Common myeloid progenitor, CD34-positive (primary cell): ENCODE data around the gene PLXNB2.
A peak's percentile ranks its signal among the peaks of the same experiment; 100 is the strongest.
"Not testable (repeated sequence)": the region's sequence is repeated elsewhere in the genome, so short reads cannot be mapped to it uniquely, and the experiment has no call there.

Experiments used
- CTCF ChIA-PET: fragments of 350-600 bp; sonication (Branson Sonifier 250); formaldehyde crosslinking; loops from one replicate; lab custom pipeline; 2021; ENCODE audit warnings: antibody characterized with exemption; lab: Charles Lee
- POLR2A ChIA-PET: fragments of 350-600 bp; sonication (Branson Sonifier 250); formaldehyde crosslinking; loops from one replicate; lab custom pipeline; 2021; ENCODE audit warnings: antibody characterized with exemption; lab: Charles Lee
- DNase-seq, 3 donors: peaks; one replicate each; pipeline versions ENCODE4 v3.0.0 to v3.0.0-alpha.2; 2013
- H3K27ac ChIP-seq, 2 experiments: 1 replicate in 1 of 2; 2 replicates in 1 of 2; pipeline ENCODE4 v1.7.0; 2013; ENCODE audit warnings: inconsistent platforms in 2 of 2, low read length in 2 of 2, mild to moderate bottlenecking in 2 of 2, low read depth in 1 of 2, moderate library complexity in 1 of 2; ENCODE audit not compliant: severe bottlenecking in 2 of 2, insufficient read depth in 1 of 2, poor library complexity in 1 of 2
- H3K27me3 ChIP-seq, 5 experiments: replicated peaks in 2 of 5; 1 replicate in 3 of 5; 2 replicates in 2 of 5; pipeline versions ENCODE4 v1.6.1 to v1.7.0; 2013; ENCODE audit warnings: low read length in 4 of 5, mild to moderate bottlenecking in 2 of 5, moderate library complexity in 2 of 5, inconsistent platforms in 1 of 5; ENCODE audit not compliant: insufficient read depth in 5 of 5, control insufficient read depth in 4 of 5
- H3K36me3 ChIP-seq, 4 experiments: 1 replicate in 2 of 4; 2 replicates in 2 of 4; pipeline versions ENCODE4 v1.6.1 to v1.7.0; 2013; ENCODE audit warnings: low read length in 3 of 4, control low read depth in 1 of 4, mild to moderate bottlenecking in 1 of 4; ENCODE audit not compliant: control insufficient read depth in 4 of 4, insufficient read depth in 4 of 4
- H3K4me1 ChIP-seq, 4 experiments: 1 replicate in 3 of 4; 2 replicates in 1 of 4; pipeline versions ENCODE4 v1.6.1 to v1.7.1; 2013; ENCODE audit warnings: low read length in 3 of 4, mild to moderate bottlenecking in 3 of 4, control low read depth in 1 of 4, inconsistent platforms in 1 of 4, moderate library complexity in 1 of 4; ENCODE audit not compliant: control insufficient read depth in 4 of 4, insufficient read depth in 4 of 4; ENCODE audit errors: control extremely low read depth in 1 of 4
- H3K4me3 ChIP-seq, 7 experiments: 1 replicate in 4 of 7; 2 replicates in 3 of 7; pipeline versions ENCODE4 v1.5.1 to v1.7.0; 2013; ENCODE audit warnings: mild to moderate bottlenecking in 7 of 7, low read length in 6 of 7, moderate library complexity in 6 of 7, inconsistent platforms in 2 of 7, low read depth in 2 of 7, control low read depth in 1 of 7; ENCODE audit not compliant: insufficient read depth in 4 of 7, control insufficient read depth in 1 of 7; ENCODE audit errors: extremely low read depth in 1 of 7
- H3K9me3 ChIP-seq, 5 experiments: 1 replicate in 4 of 5; 2 replicates in 1 of 5; pipeline versions ENCODE4 v1.6.1 to v1.7.1; 2013; ENCODE audit warnings: low read length in 4 of 5, mild to moderate bottlenecking in 2 of 5, inconsistent platforms in 1 of 5, low read depth in 1 of 5, moderate library complexity in 1 of 5; ENCODE audit not compliant: control insufficient read depth in 4 of 5, insufficient read depth in 2 of 5; ENCODE audit errors: control extremely low read depth in 1 of 5
- WGBS: methylation state at CpG from one replicate; pipeline ENCODE4 v1.1.5; 2013; ENCODE audit not compliant: insufficient coverage; 5-methylcytosine and 5-hydroxymethylcytosine counted together

PLXNB2 gene

GRCh38 chr22:50277761-50278160, 29.7 kb downstream of the PLXNB2 start:
- ChIA-PET CTCF (interaction anchor here (3.0 to 6.5 kb wide), 3 partner anchors 26 to 64 kb away, joined by 11 to 120 read pairs (median 30); partner anchors contain the start of genes DENND6B and HDAC10), POLR2A (no interaction called here)
- WGBS, result 90% methylated on average over 23 of the region's 25 CpGs

GRCh38 chr22:50276143-50276542, 31.3 kb downstream of the PLXNB2 start:
- ChIA-PET POLR2A (interaction anchor here (0.7 to 1.5 kb wide), 3 partner anchors 12 to 66 kb away, joined by 3 read pairs; partner anchors contain the start of gene PLXNB2), CTCF (interaction anchor here (0.6 to 6.5 kb wide), 27 partner anchors 12 to 222 kb away, joined by 3 to 120 read pairs (median 4); partner anchors contain the start of genes DENND6B and HDAC10)
- peaks cover 0 to 60% (median 35%) of the 10 kb centered on the region in 4 experiments for H3K36me3 ChIP-seq
- H3K27ac ChIP-seq, result no peak overlapping the region
- no peak overlapping the region for H3K4me3 ChIP-seq
- DNase-seq, result peak; percentile 90 to 94 (median 93)
- WGBS, result 76% methylated on average over 20 of the region's 25 CpGs
- peaks cover 0 to 7% (median 1%) of the 10 kb centered on the region in 5 experiments for H3K27me3 ChIP-seq
- peaks cover 0 to 7% (median 0%) of the 10 kb centered on the region in 5 experiments for H3K9me3 ChIP-seq
- peaks cover 0 to 16% (median 11%) of the 10 kb centered on the region in 4 experiments for H3K4me1 ChIP-seq

More at GRCh38 chr22:50277761-50278160, 29.7 kb downstream of the PLXNB2 start:
- no peak for DNase-seq
- peaks cover 0 to 76% (median 46%) of the 10 kb centered on the region in 4 experiments for H3K36me3 ChIP-seq
- no peak overlapping the region for H3K4me3 ChIP-seq
- H3K9me3 ChIP-seq, result peaks cover 0 to 7% (median 0%) of the 10 kb centered on the region in 5 experiments
- H3K27me3 ChIP-seq, result no peaks in the 10 kb centered on the region
- no peak overlapping the region for H3K27ac ChIP-seq
- H3K4me1 ChIP-seq, result peaks cover 0 to 3% (median under 1%) of the 10 kb centered on the region in 4 experiments

GRCh38 chr22:50275181-50276055, 32.0 kb downstream of the PLXNB2 start:
- H3K4me3 ChIP-seq, result no peak overlapping the region
- H3K27me3 ChIP-seq, result peaks cover 0 to 14% (median 3%) of the 10 kb centered on the region in 5 experiments
- ChIA-PET POLR2A (interaction anchor here (1.1 to 1.5 kb wide), 2 partner anchors 12 to 32 kb away, joined by 3 read pairs; partner anchors contain the start of gene PLXNB2), CTCF (interaction anchor here (0.7 to 6.5 kb wide), 17 partner anchors 12 to 222 kb away, joined by 3 to 120 read pairs (median 5); partner anchors contain the start of genes DENND6B and HDAC10)
- peaks cover 0 to 54% (median 32%) of the 10 kb centered on the region in 4 experiments for H3K36me3 ChIP-seq
- H3K27ac ChIP-seq, result no peak overlapping the region
- WGBS, result 96% methylated on average over 29 of the region's 43 CpGs
- H3K9me3 ChIP-seq, result peaks cover 0 to 7% (median 0%) of the 10 kb centered on the region in 5 experiments
- DNase-seq, result no peak
- peaks cover 0 to 23% (median 18%) of the 10 kb centered on the region in 4 experiments for H3K4me1 ChIP-seq

GRCh38 chr22:50274771-50275170, 32.7 kb downstream of the PLXNB2 start:
- H3K4me3 ChIP-seq, result no peak overlapping the region
- DNase-seq, result no peak
- H3K9me3 ChIP-seq, result peaks cover 0 to 7% (median 0%) of the 10 kb centered on the region in 5 experiments
- ChIA-PET POLR2A (no interaction called here), CTCF (interaction anchor here (1.1 to 6.5 kb wide), 7 partner anchors 23 to 94 kb away, joined by 4 to 120 read pairs (median 15); partner anchors contain the start of genes DENND6B, HDAC10 and PLXNB2)
- H3K27me3 ChIP-seq, result peaks cover 0 to 14% (median 3%) of the 10 kb centered on the region in 5 experiments
- peaks cover 0 to 49% (median 29%) of the 10 kb centered on the region in 4 experiments for H3K36me3 ChIP-seq
- 90% methylated on average over 7 of the region's 7 CpGs for WGBS
- H3K27ac ChIP-seq, result no peak overlapping the region
- peaks cover 0 to 27% (median 20%) of the 10 kb centered on the region in 4 experiments for H3K4me1 ChIP-seq

- CTCF ChIA-PET, result interaction anchor here (0.8 to 6.5 kb wide), 8 partner anchors 11 to 94 kb away, joined by 3 to 120 read pairs (median 12); partner anchors contain the start of genes DENND6B, HDAC10 and PLXNB2
- Histone ChIP-seq H3K9me3 (peaks cover 0 to 7% (median 0%) of the 10 kb centered on the region in 5 experiments), H3K4me3 (no peak overlapping the region), H3K4me1 (peaks cover 0 to 32% (median 24%) of the 10 kb centered on the region in 4 experiments), H3K36me3 (peaks cover 0 to 44% (median 27%) of the 10 kb centered on the region in 4 experiments), H3K27ac (no peak overlapping the region), H3K27me3 (peaks cover 0 to 14% (median 3%) of the 10 kb centered on the region in 5 experiments)
- POLR2A ChIA-PET, result no interaction called here
- peak; percentile 64 to 81 (median 72) for DNase-seq
- WGBS, result 56% methylated on average over 2 of the region's 7 CpGs
Measured at GRCh38 chr22:50274311-50274710, 33.1 kb downstream of the PLXNB2 start.

GRCh38 chr22:50273781-50274180, 33.7 kb downstream of the PLXNB2 start:
- Histone ChIP-seq H3K27me3 (peaks cover 0 to 14% (median 3%) of the 10 kb centered on the region in 5 experiments), H3K4me1 (peaks cover 0 to 37% (median 29%) of the 10 kb centered on the region in 4 experiments), H3K36me3 (peaks cover 0 to 39% (median 24%) of the 10 kb centered on the region in 4 experiments)
- POLR2A ChIA-PET, H3K27ac ChIP-seq, H3K9me3 ChIP-seq, H3K4me3 ChIP-seq, DNase-seq: not testable (repeated sequence)
- CTCF ChIA-PET, result interaction anchor here (0.7 to 6.5 kb wide), 11 partner anchors 10 to 197 kb away, joined by 3 to 120 read pairs (median 6); partner anchors contain the start of genes DENND6B, HDAC10 and PLXNB2
- WGBS, result 99% methylated on average over 7 of the region's 10 CpGs
